ENCODE results near the gene FAM187B.

DNA sequence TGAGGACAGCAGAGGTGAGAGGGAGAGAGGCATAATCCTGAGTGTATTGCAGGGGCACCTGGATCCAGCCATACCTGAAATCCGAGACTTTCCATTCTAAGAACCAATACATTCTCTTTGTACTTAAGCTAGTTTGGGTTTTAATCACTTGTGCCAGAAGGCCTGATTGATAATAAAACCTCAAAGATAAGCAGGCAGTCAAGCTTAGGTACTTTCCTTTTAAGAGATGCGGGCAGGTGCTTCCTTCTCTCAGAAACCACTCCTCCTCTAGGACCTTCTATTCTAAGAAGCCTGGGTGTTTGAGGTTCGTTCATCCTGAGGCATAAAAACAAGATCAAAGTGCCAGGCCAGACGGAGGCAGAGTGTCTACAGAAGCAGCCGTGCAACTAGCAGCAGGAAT, 22.2 kb downstream of the FAM187B start:
- TF ChIP-seq, protein P1, sequence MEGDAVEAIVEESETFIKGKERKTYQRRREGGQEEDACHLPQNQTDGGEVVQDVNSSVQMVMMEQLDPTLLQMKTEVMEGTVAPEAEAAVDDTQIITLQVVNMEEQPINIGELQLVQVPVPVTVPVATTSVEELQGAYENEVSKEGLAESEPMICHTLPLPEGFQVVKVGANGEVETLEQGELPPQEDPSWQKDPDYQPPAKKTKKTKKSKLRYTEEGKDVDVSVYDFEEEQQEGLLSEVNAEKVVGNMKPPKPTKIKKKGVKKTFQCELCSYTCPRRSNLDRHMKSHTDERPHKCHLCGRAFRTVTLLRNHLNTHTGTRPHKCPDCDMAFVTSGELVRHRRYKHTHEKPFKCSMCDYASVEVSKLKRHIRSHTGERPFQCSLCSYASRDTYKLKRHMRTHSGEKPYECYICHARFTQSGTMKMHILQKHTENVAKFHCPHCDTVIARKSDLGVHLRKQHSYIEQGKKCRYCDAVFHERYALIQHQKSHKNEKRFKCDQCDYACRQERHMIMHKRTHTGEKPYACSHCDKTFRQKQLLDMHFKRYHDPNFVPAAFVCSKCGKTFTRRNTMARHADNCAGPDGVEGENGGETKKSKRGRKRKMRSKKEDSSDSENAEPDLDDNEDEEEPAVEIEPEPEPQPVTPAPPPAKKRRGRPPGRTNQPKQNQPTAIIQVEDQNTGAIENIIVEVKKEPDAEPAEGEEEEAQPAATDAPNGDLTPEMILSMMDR (IDR thresholded peaks at IDR 0.05) = no peak
- no peak for TF ChIP-seq POLR2A (IDR thresholded peaks at IDR 0.05)
- TF ChIP-seq POLR2AphosphoS5 (IDR thresholded peaks at IDR 0.05) = no peak
- no peak for TF ChIP-seq EP300 (IDR thresholded peaks at IDR 0.05)

Data from sigmoid colon (tissue), 4 donors.